HG02642 (cell line): ENCODE data around the gene IGLON5.

Experiments
- ATAC-seq: cut with Tn5 transposase; IDR thresholded peaks from one replicate; pipeline ENCODE4 v1.9.1; 2021; ENCODE audit warnings: mild to moderate bottlenecking; ENCODE audit not compliant: unreplicated experiment, poor library complexity

The IGLON5 gene

DNA sequence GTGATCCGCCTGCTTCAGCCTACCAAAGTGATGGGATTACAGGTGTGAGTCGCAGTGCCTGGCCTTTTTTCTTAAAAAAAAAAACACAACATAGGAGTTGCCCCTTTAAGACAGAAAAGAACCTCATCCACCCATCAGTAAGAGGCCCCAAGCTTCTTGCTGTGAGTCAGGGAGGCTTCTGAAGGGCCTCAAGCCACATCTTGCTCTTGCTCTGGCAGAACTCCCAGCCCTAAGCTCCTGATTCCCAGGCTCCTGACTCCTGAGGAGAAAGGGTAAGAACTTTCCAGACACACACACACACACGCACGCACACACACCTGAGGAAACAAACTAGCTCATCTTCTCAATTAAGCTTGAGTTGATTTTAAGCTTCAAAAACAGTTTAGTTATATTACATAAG, 47.9 kb downstream of the IGLON5 start:
- ATAC-seq = no peak

DNA sequence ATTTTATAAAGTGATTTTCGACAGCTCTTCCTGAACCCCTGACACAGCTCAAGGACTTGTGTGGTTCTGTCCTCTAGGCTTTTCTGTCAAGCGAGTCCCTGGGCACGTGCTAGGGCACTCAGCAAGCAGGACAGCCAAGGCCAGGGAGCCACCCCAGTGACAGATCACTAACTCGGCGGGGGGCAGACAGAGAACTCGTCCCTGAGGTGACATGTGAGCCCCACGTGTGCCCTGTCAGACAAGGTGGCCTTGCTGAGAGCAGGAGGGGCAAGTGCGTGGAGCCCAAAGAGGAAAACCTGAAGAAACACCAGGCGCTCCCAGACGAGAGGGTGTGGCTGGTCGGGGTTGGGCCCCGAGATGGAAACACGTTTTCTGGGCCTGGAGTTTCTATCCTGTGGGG, 49.8 kb downstream of the IGLON5 start:
- no peak for ATAC-seq

DNA sequence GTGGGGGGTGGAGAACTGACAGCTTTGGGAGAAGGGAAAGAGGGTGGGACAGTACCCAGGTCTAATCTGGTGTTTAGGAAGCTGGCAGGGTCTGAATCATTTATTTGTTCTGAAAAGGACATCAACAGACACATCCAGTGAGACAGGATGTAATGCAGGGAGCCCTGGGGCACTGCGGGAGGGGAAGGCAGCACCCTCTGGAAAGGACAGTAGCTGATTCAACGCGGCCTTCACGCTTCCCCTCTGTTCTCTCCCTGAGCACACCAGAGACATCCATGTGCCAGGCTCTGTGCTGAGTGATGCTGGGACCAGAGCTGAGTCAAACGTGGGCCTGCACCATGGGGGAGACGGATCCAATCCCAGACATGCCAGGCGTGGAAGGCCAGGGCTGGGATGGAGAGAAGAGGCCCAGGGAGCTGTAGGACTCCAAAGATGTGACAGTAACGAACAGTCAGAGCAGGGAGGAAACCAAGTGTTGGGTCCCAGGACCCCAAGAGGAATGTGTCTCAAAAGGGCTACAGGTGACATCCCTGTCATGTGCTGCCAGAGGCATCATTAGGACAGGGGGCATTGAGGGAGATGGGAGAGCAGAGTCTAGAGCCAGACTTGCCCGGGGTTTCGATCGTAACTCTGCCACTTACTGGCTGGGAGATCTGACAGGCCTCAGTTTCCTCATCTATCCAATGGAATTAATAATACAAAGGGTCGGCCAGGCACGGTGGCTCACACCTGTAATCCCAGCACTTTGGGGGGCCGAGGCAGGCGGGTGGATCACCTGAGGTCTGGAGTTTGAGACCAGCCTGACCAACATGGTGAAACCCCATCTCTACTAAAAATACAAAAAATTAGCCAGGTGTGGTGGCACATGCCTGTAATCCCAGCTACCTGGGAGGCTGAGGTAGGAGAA, 53.0 kb downstream of the IGLON5 start:
- no peak for ATAC-seq

DNA sequence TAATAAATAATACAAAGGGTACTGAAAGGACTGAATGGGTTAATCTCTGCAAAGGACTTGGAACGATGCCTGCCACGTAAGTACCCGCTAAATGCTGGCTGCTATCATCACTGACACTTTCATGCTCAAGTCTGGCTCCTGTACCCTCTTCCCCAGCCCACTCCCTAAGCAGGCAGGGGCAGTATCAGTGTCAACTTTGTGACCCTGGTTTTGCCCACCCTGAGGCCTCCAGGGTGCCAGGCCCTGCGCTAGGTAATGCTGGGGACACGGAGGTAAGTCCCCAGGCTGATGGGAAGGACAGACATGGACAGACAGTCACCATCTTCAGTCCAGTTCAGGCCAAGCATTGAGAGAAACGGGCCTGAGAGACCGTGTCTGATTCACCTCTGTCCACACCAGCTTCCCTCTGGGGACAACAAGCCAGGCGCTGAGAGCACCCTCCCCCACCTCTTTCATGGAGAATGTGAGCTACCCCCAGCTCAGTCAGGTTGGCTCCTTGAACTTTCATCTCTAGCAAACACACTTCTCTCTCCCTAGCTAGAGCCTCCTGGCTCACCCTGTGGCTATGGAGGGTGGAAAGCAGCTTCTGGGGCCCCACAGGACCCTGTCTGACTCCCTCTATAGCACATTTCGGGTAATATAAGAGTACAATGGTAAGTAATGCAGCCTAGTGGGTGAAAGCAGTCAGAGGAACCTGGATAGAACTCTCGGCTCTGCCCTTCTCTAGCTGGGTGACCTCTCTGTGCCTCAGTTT, 53.9 kb downstream of the IGLON5 start:
- no peak for ATAC-seq

DNA sequence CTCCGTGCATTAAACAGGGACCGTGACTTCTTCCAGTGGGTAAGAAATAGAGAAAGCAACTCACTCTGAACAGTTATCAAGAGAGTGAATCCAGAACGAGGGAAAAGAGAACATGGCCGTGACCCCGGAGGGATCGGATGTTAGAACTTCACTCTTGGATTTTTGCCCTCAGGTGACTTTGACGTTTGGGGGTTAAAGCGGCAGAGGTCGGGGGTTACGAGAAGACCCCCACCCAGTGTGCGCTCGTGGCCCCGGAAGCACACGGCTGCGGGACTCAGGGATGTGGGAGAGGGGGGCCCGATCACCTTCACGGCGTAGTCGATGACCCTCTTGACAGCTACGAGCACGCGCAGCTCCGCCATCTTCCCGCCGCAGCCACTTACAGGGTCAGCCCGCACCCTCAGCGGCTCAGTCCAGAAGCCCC, 54.5 kb downstream of the IGLON5 start, which contains the start of gene ETFB:
Gene ETFB (minus strand): TSS at position 424 of the 424 bp plus-strand sequence. CDS start 62 bp downstream, at position 362.
- ATAC-seq = no peak

DNA sequence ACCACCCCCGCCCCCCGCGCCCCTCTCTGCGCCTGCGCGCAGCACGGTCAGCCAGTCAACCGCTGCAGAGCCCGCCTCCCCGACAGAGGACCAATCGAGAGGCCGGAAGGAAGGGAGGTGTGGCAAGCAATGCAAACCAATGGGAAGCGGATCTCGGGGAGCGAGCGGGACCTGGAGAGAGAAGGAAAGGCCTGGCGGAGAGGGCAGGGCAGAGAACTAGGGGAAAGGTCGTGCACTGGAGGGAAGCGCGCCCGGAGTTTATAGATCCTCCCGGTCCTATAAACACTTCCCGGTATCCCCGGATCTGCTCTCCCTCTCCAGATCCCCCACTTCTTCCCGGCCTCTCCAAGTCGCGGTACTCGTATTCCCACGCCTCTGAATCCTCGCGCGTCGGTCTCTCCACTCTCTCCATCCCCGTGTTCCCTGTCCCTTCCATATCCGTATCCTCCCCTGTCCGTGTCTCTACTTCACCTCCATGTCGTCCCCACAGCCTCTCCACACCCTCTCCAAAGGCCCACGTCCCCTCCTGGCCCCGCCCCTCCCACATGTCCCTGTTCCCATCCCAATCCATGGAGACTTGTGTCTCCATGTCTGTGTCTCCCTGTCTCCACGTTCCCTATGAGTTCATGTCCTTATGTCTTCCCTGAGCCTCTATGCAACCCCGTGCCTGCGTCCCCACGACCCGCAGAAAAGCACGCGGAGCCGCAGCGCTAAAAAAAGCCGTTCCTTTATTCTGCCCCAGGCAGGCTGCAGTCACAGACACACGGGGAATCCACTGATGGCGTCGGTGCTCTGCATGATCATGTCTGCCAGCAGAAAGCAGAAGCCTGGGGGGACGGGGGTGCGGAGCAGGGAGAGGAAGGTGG, 55.2 kb downstream of the IGLON5 start:
- ATAC-seq = peak; percentile 51

DNA sequence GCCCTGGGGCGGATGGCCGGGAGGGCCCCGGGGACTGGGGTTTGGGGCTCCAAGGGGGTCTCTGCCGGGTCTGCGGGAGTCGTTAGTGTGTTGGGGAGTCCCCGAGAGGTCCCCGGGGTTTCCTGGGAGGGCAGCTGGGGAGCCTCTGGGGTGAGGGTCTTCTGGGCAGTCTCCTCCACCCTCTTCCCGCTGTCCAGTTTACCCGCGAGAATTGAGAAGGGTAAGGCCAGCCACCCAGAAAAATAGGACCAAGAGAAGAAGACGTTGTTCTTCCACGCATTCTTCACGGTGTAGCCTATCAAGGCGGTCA, 55.8 kb downstream of the IGLON5 start:
- ATAC-seq = peak; percentile 17

DNA sequence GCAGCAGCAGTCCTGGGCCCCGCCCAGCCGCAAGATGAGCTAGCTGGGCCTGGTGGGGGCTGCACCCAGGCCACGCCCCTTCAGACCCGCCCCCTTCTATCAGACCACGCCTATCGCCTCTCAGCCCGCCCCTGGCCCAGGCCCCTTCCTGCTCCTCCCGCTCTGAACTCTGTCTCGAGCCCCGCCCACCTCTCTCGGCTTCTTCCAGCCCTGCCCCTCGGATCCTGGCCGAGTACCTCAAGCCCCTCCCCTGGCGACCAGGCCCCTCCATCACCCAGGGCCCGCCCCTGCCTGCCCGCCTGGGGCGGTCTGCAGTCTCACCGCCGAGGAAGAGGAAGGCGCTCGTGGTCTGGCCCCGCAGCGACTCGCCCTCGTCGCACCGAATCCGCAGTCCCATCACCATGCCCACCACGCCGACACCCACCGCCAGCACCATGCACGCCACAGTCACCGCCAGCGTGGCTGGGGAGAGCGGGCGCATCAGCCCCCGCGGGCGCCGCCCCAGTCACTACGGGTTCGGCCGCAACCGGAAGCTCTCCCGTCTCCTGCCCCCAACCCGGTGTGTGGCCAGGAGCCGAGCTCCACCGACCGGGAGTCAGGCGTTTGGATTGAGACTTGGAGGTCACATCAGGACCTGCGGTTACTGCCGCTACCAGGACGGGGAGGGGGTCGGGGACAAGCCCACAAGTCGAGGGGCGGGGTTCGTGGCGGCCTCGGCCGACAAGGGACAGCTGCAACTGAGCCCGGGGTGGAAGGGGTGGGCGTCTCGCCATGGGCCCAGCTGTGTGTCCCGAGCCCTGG, 56.3 kb downstream of the IGLON5 start:
- ATAC-seq = peak; percentile 81

DNA sequence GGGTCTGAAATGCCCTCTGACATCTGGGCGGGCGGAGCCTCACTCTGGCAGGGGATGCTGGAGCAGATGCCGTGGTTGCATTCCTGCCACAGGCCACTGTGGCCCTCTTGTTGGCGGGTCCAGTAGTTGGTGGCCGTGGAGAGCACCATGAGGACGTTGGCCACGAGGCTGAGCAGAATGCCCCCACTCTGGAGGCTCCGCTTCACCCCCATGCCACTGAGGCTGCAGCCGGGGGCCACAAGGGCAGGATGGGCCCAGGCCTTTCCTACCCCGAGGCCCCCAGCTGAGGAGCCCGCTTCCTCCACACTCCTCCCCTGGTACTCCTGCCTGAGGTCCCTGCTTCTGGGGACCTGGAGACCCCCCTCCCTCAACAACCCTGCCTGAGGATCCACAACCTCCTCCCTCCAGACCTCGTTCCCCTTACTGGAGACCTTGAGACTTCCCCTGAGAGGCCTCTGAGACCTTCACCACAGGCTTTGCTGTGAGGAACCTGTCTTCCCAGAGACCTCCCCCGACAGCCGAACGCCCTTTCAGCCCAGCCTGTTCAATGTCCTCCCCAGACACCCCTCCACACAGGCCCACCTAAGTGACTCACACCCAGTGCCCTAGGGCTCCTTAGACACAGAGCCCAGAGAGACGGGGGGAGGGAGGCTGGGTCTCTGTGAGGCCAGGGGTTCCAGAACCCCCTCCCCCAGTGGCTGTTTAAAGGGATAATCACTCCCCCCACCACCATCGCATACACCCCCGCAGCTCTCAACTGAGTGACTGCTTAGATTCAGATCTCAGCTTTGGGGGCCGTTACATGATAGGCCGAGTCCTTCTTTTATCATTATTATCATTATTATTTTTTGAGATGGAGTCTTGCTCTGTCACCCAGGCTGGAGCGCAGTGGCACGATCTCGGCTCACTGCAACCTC, 57.2 kb downstream of the IGLON5 start, which contains the start of gene CLDND2:
Gene CLDND2 (minus strand): TSS at position 638 of the 917 bp plus-strand sequence. CDS start 426 bp downstream, at position 212.
- no peak for ATAC-seq

DNA sequence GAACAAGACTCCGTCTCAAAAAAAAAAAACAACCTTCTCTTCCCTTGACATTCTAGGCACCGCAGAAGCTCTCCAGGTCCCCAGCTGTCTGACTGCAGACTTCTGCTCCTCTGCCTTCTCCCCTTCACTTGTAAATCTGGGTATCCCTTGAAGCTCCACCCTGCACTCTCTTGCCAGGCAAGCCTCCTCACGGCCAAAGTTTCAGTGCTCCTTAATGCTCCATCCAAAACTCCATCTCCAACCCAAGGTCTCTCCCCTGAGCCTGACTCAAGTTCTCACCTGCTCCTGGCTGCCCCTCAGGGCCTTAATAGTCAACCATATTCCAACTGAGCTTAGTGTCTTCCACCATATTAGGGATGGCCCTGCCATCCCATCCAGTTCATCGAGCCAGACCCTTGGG, 58.8 kb downstream of the IGLON5 start:
- ATAC-seq = no peak

DNA sequence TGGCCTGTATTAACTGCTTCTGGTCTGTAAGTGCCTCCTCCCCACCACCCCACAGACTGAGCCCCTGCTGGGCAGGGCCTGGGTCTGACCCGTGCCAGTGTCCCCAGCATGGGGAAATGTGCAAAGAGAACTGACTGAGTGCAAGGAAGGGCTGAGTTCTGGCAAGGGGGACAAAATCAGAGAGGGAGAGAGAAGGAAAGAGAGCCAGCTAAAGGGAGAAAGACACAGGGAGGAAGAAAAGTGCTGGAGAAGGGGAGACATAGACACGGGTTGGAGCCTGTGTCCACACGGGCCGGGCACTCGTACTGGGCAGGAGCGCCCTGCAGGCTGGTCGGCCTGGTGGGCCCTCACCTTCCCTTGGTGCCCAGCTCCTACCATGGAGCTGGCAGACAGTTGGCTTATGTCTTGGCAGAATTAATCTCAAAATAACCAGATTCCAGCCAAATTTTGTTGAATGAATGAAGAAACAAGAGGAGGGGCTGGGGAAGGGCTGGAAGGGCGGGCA, 59.8 kb downstream of the IGLON5 start:
- no peak for ATAC-seq

DNA sequence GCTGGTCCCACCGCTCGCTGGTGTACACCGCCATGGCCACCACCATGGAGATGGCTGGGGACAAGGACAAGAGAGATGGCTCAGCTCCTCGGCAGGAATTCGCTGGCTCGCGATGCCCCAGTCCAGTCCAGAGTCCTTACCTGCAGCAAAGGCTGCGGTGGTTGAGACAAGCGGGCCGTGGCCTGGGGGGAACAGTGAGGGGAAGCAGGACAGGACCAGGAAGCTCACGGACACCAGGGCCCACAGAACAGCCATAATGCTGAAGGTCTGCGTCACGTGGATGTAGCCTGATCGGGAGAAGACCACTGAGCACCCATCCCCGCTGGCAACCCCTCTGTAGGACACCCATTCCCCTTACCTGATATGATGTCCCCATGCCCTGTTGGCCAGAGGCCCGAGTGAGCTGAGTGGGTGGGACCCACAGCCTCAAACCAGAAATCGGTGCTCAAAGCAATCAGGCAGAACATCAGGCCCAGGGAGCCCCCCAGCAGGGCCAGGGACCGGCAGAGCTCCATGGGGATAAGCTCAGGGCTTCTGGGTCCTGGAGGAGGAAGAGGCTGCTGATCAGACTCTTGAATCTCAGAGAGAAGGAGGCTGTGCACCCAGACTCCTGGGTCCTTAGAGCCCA, 60.7 kb downstream of the IGLON5 start:
- ATAC-seq = no peak

DNA sequence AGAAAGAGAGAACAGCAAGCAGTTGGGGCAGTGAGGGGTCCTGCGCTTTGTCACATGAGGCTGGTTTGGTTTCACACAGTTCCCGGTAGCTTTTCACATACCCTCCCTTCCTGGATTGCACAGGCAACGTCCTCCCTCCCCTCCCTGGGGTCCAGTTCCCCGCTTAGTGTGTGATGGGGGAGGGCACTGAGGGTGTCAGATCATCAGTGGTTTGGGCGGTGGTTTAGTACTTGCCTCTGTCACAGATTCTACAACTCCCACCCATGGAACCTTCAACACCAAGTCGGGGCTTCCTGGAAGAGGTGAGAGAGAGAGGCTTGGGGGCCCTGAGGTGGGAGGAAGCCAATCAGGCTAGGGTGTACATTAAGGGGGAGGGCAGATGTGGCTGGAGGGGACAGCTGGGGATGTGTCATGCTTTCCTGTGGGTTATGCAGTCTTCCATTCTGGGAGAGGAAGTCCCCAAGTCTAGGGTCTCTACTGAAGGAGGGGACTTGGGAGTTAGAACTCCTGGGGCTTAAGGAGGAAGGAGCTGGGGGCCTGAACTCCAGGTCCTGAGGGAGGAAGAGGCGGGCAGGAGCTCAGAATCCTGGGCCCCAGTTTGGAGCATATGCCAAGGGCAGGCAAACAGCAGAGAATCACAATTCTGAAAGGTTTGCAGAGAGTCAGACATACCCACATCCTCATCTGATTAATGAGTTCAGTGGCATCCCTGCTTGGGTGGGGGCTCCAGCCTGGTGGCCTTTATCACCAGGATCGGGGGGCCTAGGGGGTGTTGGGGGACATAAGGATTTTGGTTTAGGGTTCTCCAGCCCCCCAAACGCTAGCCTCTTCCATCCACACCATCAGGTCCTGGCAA, 61.4 kb downstream of the IGLON5 start, which contains the start of gene NKG7:
Gene NKG7 (minus strand): TSS at position 6 of the 856 bp plus-strand sequence. CDS start 119 bp downstream, outside the sequence.
- no peak for ATAC-seq

DNA sequence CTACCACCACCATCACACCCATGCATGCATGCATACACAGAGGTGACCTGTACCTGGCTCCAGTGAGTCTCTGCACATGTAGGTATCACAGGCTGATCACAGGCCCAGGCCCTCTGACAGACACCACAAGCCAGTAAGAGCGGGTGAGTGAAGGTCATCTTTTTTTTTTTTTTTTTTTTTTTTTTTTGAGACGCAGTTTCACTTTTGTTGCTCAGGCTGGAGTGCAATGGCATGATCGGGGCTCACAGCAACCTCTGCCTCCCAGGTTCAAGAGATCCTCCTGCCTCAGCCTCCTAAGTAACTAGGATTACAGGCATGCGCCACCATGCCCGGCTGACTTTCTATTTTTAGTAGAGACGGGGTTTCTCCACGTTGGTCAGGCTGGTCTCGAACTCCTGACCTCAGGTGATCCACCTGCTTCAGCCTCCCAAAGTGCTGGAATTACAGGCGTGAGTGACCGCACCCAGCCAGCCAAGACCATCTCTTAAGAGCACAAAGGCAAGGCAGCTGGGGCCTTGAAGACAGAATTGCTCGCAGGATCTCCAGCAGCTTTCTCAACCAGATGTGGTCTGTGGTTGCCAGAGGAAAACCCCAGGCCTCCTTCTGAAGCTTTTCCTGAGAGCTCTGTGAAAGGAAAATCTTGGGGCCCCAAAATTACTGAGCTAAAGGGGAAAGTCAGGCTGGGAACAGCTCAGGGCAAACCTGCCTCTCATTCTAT, 64.2 kb downstream of the IGLON5 start:
- no peak for ATAC-seq

DNA sequence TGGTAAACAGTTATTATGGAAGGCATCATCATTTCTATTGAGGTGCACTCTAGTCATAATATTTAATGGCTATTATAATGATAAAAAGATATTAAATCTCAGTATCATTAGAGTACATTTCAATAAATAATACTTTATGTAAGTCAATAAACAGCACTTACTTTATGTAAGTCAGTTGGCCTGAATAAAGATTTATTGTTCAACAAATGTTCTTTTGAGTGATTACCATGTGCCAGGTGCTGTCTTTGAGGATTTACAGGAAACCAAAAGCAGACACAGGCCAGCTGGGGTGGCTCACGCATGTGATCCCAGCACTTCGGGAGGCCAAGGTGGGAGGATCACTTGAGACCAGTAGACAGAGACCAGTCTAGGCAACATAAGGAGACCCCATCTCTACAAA, 66.0 kb downstream of the IGLON5 start:
- no peak for ATAC-seq

DNA sequence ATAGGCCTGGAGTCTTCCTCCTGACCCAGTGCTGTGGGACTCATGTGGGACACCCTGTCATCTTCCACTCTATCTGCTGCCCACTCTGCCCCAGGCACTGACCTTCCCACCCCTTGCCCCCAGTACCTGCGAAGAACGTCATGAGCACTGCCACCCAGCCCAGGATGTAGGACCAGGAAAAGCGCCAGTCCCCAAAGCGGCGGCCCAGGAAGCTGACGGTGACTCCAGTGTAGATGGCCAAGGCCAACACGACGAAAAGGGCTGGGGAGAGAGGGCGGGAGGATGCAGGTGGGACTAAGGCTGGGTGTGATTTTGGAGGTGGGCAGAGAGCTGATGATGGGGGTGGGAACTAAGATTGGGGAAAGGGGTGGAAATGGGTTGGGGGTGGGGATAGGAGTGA, 68.9 kb downstream of the IGLON5 start:
- ATAC-seq = no peak
